Inferior parietal cortex (tissue), 1 donor: ENCODE measurements around the gene SRRT.
"Not testable (repeated sequence)": the region's sequence is repeated elsewhere in the genome, so short reads cannot be mapped to it uniquely, and the experiment has no call there.

Experiments used
- DNase-seq: peaks from one replicate; pipeline ENCODE4 v3.0.0-alpha.2; 2016; ENCODE audit errors: extremely low spot score

The SRRT gene

GRCh38 chr7:100929808-100930174, 54.9 kb downstream of the SRRT start:
- DNase-seq = no peak

DNA sequence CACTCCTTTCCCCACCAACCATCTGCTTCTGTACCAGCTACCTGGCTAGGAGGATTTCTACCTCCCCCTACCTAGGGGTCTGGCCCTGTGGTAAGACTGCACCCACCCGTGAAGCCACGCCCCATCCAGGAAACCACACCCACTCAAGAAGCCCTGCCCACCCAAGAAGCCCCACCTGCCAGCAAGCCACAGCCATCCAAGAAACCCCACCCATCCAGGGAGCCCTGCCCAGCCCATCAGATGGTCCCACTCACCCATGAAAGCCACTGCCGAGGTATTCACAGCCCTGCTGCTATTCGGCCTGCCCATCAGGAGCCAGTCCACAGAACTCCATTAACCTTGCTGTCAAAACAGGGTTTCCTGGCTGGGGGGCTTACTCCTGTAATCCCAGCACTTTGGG, 58.8 kb downstream of the SRRT start:
- no peak for DNase-seq

DNA sequence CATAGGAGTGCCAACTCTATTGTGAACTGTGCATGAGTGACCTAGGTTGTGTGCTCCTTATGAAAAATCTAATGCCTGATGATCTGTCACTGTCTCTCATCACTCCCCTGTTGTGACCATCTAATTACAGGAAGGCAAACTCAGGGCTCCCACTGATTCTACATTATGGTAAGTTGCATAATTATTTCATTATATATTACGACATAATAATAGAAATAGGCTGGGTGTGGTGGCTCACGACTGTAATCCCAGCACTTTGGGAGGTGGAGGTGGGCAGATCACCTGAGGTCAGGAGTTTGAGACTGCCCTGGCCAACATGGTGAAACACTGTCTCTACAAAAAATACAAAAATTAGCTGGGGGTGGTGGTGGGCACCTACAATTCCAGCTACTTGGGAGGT, 60.5 kb downstream of the SRRT start:
- not testable (repeated sequence) for DNase-seq

GRCh38 chr7:100936167-100936566, 61.3 kb downstream of the SRRT start:
- DNase-seq = not testable (repeated sequence)
